A549 (cell line): ENCODE measurements around the gene UTF1. TPM values are rescaled to one million over a fixed set of nuclear protein-coding genes. Genes with fewer than 3 reads are reported as not detected.

Experiments
- ATAC-seq, 2 experiments: fragments of 200-7000 bp in 1 of 2; fragments of >200 bp in 1 of 2; cut with Nextera tagmentation in 1 of 2; cut with Tn5 transposase in 1 of 2; 3 replicates each; pipeline versions ENCODE4 v1.8.0 to v1.9.1; 2018 to 2020; ENCODE audit warnings: mild to moderate bottlenecking in 1 of 2, moderate library complexity in 1 of 2
- CTCF ChIA-PET: fragments of 300-600 bp; sonication (Branson Sonifier 250); formaldehyde crosslinking; extraction: SDS; loops from one replicate; lab custom pipeline; 2021; ENCODE audit warnings: antibody characterized with exemption, inconsistent platforms; lab: Yijun Ruan, JAX
- POLR2A ChIA-PET: fragments of 350-600 bp; formaldehyde crosslinking; extraction: SDS; loops from one replicate; lab custom pipeline; 2021; ENCODE audit warnings: antibody characterized with exemption, inconsistent platforms; lab: Yijun Ruan, JAX
- DNase-seq, 2 experiments: peaks; one replicate each; pipeline versions ENCODE4 v3.0.0 to v3.0.0-alpha.2; 2011 to 2016; ENCODE audit warnings: low read depth in 1 of 2, low spot score in 1 of 2
- FAIRE-seq: peaks from 2 replicates; lab custom pipeline; 2011; peaks lifted over from hg19 to GRCh38; lab: Jason Lieb, UNC
- H3K27ac ChIP-seq, 2 experiments: fragments of >200 bp; sonication (Bioruptor Twin); formaldehyde crosslinking; 3 replicates each; pipeline ENCODE4 v1.5.1; 2016 to 2017
- H3K4me1 ChIP-seq: fragments of >200 bp; sonication (Bioruptor Twin); formaldehyde crosslinking; 3 replicates; pipeline ENCODE4 v1.6.1; 2016
- H3K4me2 ChIP-seq: fragments of >200 bp; sonication (Bioruptor Twin); formaldehyde crosslinking; 3 replicates; pipeline ENCODE4 v1.6.1; 2016
- H3K4me3 ChIP-seq: fragments of >200 bp; sonication (Bioruptor Twin); formaldehyde crosslinking; 3 replicates; pipeline ENCODE4 v1.5.1; 2016
- H3K9me3 ChIP-seq: fragments of >200 bp; sonication (Bioruptor Twin); formaldehyde crosslinking; 3 replicates; pipeline ENCODE4 v1.6.1; 2016
- BCL3 ChIP-seq: fragments of >200 bp; sonication (Bioruptor Twin); formaldehyde crosslinking; IDR thresholded peaks from 3 replicates; pipeline ENCODE4 v1.6.1; 2016
- BHLHE40 ChIP-seq: IDR thresholded peaks from 2 replicates; pipeline ENCODE4 v1.6.1; 2012; ENCODE audit warnings: low read depth, low read length, inconsistent platforms
- CEBPB ChIP-seq, 2 experiments: fragments of >200 bp in 1 of 2; sonication (Bioruptor Twin) in 1 of 2; formaldehyde crosslinking in 1 of 2; IDR thresholded peaks; 2 replicates each; pipeline ENCODE4 v1.6.1; 2012 to 2016
- E2F6 ChIP-seq: IDR thresholded peaks from 2 replicates; pipeline ENCODE4 v1.6.1; 2012; ENCODE audit warnings: low read depth, borderline replicate concordance
- FOSB ChIP-seq: fragments of 250-450 bp; sonication (Bioruptor Pico); IDR thresholded peaks from 2 replicates; pipeline ENCODE4 v1.5.0; 2020; ENCODE audit warnings: mild to moderate bottlenecking, moderate library complexity
- GATA3 ChIP-seq: IDR thresholded peaks from 2 replicates; pipeline ENCODE4 v1.6.1; 2012; ENCODE audit warnings: borderline replicate concordance
- HDAC2 ChIP-seq: fragments of 200-600 bp; sonication (generic); IDR thresholded peaks from 2 replicates; pipeline ENCODE4 v1.6.1; 2016
- HOXB13 ChIP-seq: fragments of 250-450 bp; sonication (Bioruptor Pico); IDR thresholded peaks from 2 replicates; pipeline ENCODE4 v1.5.0; 2020; ENCODE audit warnings: low read depth, mild to moderate bottlenecking, moderate library complexity
- JUNB ChIP-seq: fragments of >200 bp; sonication (Bioruptor Twin); formaldehyde crosslinking; IDR thresholded peaks from 2 replicates; pipeline ENCODE4 v1.6.1; 2016
- KDM1A ChIP-seq: fragments of 200-600 bp; sonication (generic); IDR thresholded peaks from 2 replicates; pipeline ENCODE4 v1.6.1; 2016; ENCODE audit warnings: low read depth, mild to moderate bottlenecking
- KDM5A ChIP-seq: fragments of 200-600 bp; sonication (generic); IDR thresholded peaks from 2 replicates; pipeline ENCODE4 v1.6.1; 2016; ENCODE audit warnings: antibody characterized with exemption, mild to moderate bottlenecking
- MYC ChIP-seq: IDR thresholded peaks from 2 replicates; pipeline ENCODE4 v1.6.1; 2012; ENCODE audit warnings: mild to moderate bottlenecking, inconsistent platforms, low read length, improper control_type of control experiment, borderline replicate concordance
- NR3C1 ChIP-seq: fragments of >200 bp; sonication (Bioruptor Twin); formaldehyde crosslinking; IDR thresholded peaks from 3 replicates; pipeline ENCODE4 v1.6.1; 2017
- PHF8 ChIP-seq: fragments of 200-600 bp; sonication (generic); IDR thresholded peaks from 2 replicates; pipeline ENCODE4 v1.6.1; 2016; ENCODE audit warnings: low read depth, mild to moderate bottlenecking, antibody characterized with exemption, moderate library complexity, borderline replicate concordance
- RARB ChIP-seq: fragments of 250-450 bp; sonication (Bioruptor Pico); IDR thresholded peaks from 2 replicates; pipeline ENCODE4 v1.8.0; 2021; ENCODE audit warnings: mild to moderate bottlenecking, moderate library complexity
- REST ChIP-seq: fragments of 200-600 bp; sonication (generic); IDR thresholded peaks from 2 replicates; pipeline ENCODE4 v1.6.1; 2016; ENCODE audit warnings: antibody characterized with exemption, mild to moderate bottlenecking, moderate library complexity
- RFX5 ChIP-seq: fragments of 450-650 bp; IDR thresholded peaks from 2 replicates; pipeline ENCODE4 v1.7.1; 2014; ENCODE audit warnings: antibody characterized with exemption, mild to moderate bottlenecking, moderate library complexity
- SMC3 ChIP-seq: fragments of >200 bp; sonication (Bioruptor Twin); formaldehyde crosslinking; IDR thresholded peaks from 3 replicates; pipeline ENCODE4 v1.6.1; 2018; ENCODE audit warnings: inconsistent platforms
- TFCP2L1 ChIP-seq: fragments of 250-450 bp; sonication (Bioruptor Pico); IDR thresholded peaks from 2 replicates; pipeline ENCODE4 v1.5.0; 2021; ENCODE audit warnings: mild to moderate bottlenecking
- USF2 ChIP-seq: fragments of 450-650 bp; IDR thresholded peaks from 2 replicates; pipeline ENCODE4 v1.6.1; 2014; ENCODE audit warnings: antibody characterized with exemption
- ZNF302 ChIP-seq: fragments of 250-450 bp; sonication (Bioruptor Pico); IDR thresholded peaks from 2 replicates; pipeline ENCODE4 v1.9.0; 2021; ENCODE audit warnings: inconsistent platforms, mild to moderate bottlenecking, moderate library complexity
- WGBS: methylation state at CpG from one replicate; pipeline ENCODE4 v1.1.6; 2017; ENCODE audit errors: missing lambda C conversion rate; 5-methylcytosine and 5-hydroxymethylcytosine counted together
- polyA plus RNA-seq, 4 experiments: library from polyadenylated mRNA; depleted of rRNA in 3 of 4; stranded (reverse); fragments of >200 nt; fragmentation: RNase III in 1 of 4; extraction: RNeasy Plus Mini Kit Qiagen cat#74134 plus additional on column Dnase treatment in 1 of 4; gene quantifications; 2 replicates in 3 of 4; 3 replicates in 1 of 4; pipeline ENCODE4 v1.2.3, GENCODE V29; 2011 to 2017

The UTF1 gene
- polyA plus RNA-seq, 2 of the 4 experiments (the other 2 are of a cell fraction), result not detected

GRCh38 chr10:133206356-133207040, 23.5 kb upstream of the UTF1 start:
- no peak for TF ChIP-seq CEBPB (IDR thresholded peaks at IDR 0.05)
- TF ChIP-seq ZNF302 (CRISPR knock-in tag), result no peak
- TF ChIP-seq BHLHE40, result no peak
- no peak for TF ChIP-seq JUNB
- no peak for TF ChIP-seq NR3C1
- no peak for TF ChIP-seq PHF8
- TF ChIP-seq, all 56 proteins: peak for 0
- Histone ChIP-seq H3K4me1 (no peaks in the 10 kb centered on the region), H3K9me3 (no peaks in the 10 kb centered on the region), H3K27ac (no peak overlapping the region), H3K4me2 (no peak overlapping the region), H3K4me3 (no peak overlapping the region)
- ATAC-seq (no peak), FAIRE-seq (no peak), DNase-seq (no peak)
- ChIA-PET POLR2A (no interaction called here), CTCF (interaction anchor here (1.2 to 1.8 kb wide), 2 partner anchors 8 to 63 kb away, joined by 3 to 4 read pairs; no protein-coding TSS in a partner anchor)
- WGBS, result 63% methylated on average over 15 of the region's 17 CpGs

- Histone ChIP-seq H3K9me3 (no peaks in the 10 kb centered on the region), H3K4me1 (no peaks in the 10 kb centered on the region), H3K4me3 (no peak overlapping the region), H3K27ac (no peak overlapping the region), H3K4me2 (no peak overlapping the region)
- POLR2A ChIA-PET, result no interaction called here
- no peak for DNase-seq
- no peak for FAIRE-seq
- TF ChIP-seq BCL3 (no peak), HDAC2 (no peak), KDM5A (no peak), KDM1A (no peak)
- CTCF ChIA-PET, result interaction anchor here (1.2 to 1.8 kb wide), 2 partner anchors 9 to 64 kb away, joined by 3 to 4 read pairs; no protein-coding TSS in a partner anchor
- ATAC-seq, result no peak
- WGBS, result 78% methylated on average over 36 of the region's 36 CpGs
Observed at GRCh38 chr10:133207041-133207600, 22.9 kb upstream of the UTF1 start.

- H3K4me3 ChIP-seq, result no peak overlapping the region
- ChIA-PET POLR2A (no interaction called here), CTCF (interaction anchor here (1.2 kb wide), 1 partner anchor 9 kb away, joined by 3 read pairs; no protein-coding TSS in a partner anchor)
- H3K4me1 ChIP-seq, result no peaks in the 10 kb centered on the region
- no peak for FAIRE-seq
- no peak for TF ChIP-seq FOSB
- no peak for TF ChIP-seq MYC
- TF ChIP-seq SMC3, result no peak
- TF ChIP-seq USF2, result no peak
- no peak for TF ChIP-seq HOXB13 (CRISPR knock-in tag)
- TF ChIP-seq TFCP2L1 (CRISPR knock-in tag), result no peak
- WGBS, result 48% methylated on average over 12 of the region's 17 CpGs
- no peaks in the 10 kb centered on the region for H3K9me3 ChIP-seq
- no peak overlapping the region for H3K27ac ChIP-seq
- ATAC-seq, result no peak
- no peak overlapping the region for H3K4me2 ChIP-seq
- DNase-seq, result no peak
Observed at GRCh38 chr10:133207627-133208026, 22.4 kb upstream of the UTF1 start.

GRCh38 chr10:133208466-133208865, 21.6 kb upstream of the UTF1 start:
- ChIA-PET POLR2A (no interaction called here), CTCF (no interaction called here)
- no peak overlapping the region for H3K27ac ChIP-seq
- no peak overlapping the region for H3K4me3 ChIP-seq
- H3K9me3 ChIP-seq, result no peaks in the 10 kb centered on the region
- DNase-seq, result no peak
- ATAC-seq, result no peak
- H3K4me2 ChIP-seq, result no peak overlapping the region
- 68% methylated on average over 13 of the region's 18 CpGs for WGBS
- TF ChIP-seq E2F6 (no peak), GATA3 (no peak), RFX5 (no peak), RARB (CRISPR knock-in tag) (no peak), REST (no peak)
- H3K4me1 ChIP-seq, result no peaks in the 10 kb centered on the region
- FAIRE-seq, result no peak
